ENCODE data around the gene LDB3.

Gene LDB3

GRCh38 chr10:86671985-86672710, 3.8 kb downstream of the LDB3 start:
- Histone ChIP-seq H3K9me3 (ENCODE audit: control insufficient read depth in 5 of 5, low read length in 5 of 5) (no peaks in the 10 kb centered on the region), H3K36me3 (ENCODE audit: control insufficient read depth in 5 of 5, insufficient read depth in 5 of 5, low read length in 5 of 5) (no peaks in the 10 kb centered on the region), H3K9ac (ENCODE audit: low read length in 5 of 5) (peak overlapping the region in 2 of 5 donors; percentile 23 to 28), H3K4me3 (ENCODE audit: low read depth in 1 of 5, low read length in 5 of 5) (no peak overlapping the region), H3K27me3 (ENCODE audit: control insufficient read depth in 5 of 5, insufficient read depth in 4 of 5, low read length in 5 of 5) (peaks cover 0 to 3% (median 0%) of the 10 kb centered on the region in 5 donors), H3K4me1 (ENCODE audit: control insufficient read depth in 5 of 5, insufficient read depth in 5 of 5, low read length in 5 of 5) (peaks cover 3 to 45% (median 33%) of the 10 kb centered on the region in 5 donors), H3K27ac (ENCODE audit: low read depth, low read length) (no peak overlapping the region)

- Histone ChIP-seq H3K9me3 (ENCODE audit: control insufficient read depth in 5 of 5, low read length in 5 of 5) (no peaks in the 10 kb centered on the region), H3K36me3 (ENCODE audit: control insufficient read depth in 5 of 5, insufficient read depth in 5 of 5, low read length in 5 of 5) (no peaks in the 10 kb centered on the region), H3K9ac (ENCODE audit: low read length in 5 of 5) (no peak overlapping the region), H3K27me3 (ENCODE audit: control insufficient read depth in 5 of 5, insufficient read depth in 4 of 5, low read length in 5 of 5) (peaks cover 0 to 3% (median 0%) of the 10 kb centered on the region in 5 donors), H3K4me3 (ENCODE audit: low read depth in 1 of 5, low read length in 5 of 5) (no peak overlapping the region), H3K4me1 (ENCODE audit: control insufficient read depth in 5 of 5, insufficient read depth in 5 of 5, low read length in 5 of 5) (peaks cover 2 to 33% (median 26%) of the 10 kb centered on the region in 5 donors), H3K27ac (ENCODE audit: low read depth, low read length) (no peak overlapping the region)
Measured at GRCh38 chr10:86673216-86673826, 5.0 kb downstream of the LDB3 start.

GRCh38 chr10:86673827-86674581, 5.7 kb downstream of the LDB3 start:
- Histone ChIP-seq H3K27me3 (ENCODE audit: control insufficient read depth in 5 of 5, insufficient read depth in 4 of 5, low read length in 5 of 5) (peaks cover 0 to 3% (median 0%) of the 10 kb centered on the region in 5 donors), H3K9ac (ENCODE audit: low read length in 5 of 5) (no peak overlapping the region), H3K36me3 (ENCODE audit: control insufficient read depth in 5 of 5, insufficient read depth in 5 of 5, low read length in 5 of 5) (no peaks in the 10 kb centered on the region), H3K4me1 (ENCODE audit: control insufficient read depth in 5 of 5, insufficient read depth in 5 of 5, low read length in 5 of 5) (peaks cover 2 to 30% (median 24%) of the 10 kb centered on the region in 5 donors), H3K4me3 (ENCODE audit: low read depth in 1 of 5, low read length in 5 of 5) (no peak overlapping the region), H3K27ac (ENCODE audit: low read depth, low read length) (no peak overlapping the region), H3K9me3 (ENCODE audit: control insufficient read depth in 5 of 5, low read length in 5 of 5) (no peaks in the 10 kb centered on the region)

- peaks cover 2 to 30% (median 24%) of the 10 kb centered on the region in 5 donors for H3K4me1 ChIP-seq (ENCODE audit: control insufficient read depth in 5 of 5, insufficient read depth in 5 of 5, low read length in 5 of 5)
- H3K9me3 ChIP-seq (ENCODE audit: control insufficient read depth in 5 of 5, low read length in 5 of 5) = no peaks in the 10 kb centered on the region
- peaks cover 0 to 3% (median 0%) of the 10 kb centered on the region in 5 donors for H3K27me3 ChIP-seq (ENCODE audit: control insufficient read depth in 5 of 5, insufficient read depth in 4 of 5, low read length in 5 of 5)
- no peak overlapping the region for H3K27ac ChIP-seq (ENCODE audit: low read depth, low read length)
- no peak overlapping the region for H3K9ac ChIP-seq (ENCODE audit: low read length in 5 of 5)
- no peaks in the 10 kb centered on the region for H3K36me3 ChIP-seq (ENCODE audit: control insufficient read depth in 5 of 5, insufficient read depth in 5 of 5, low read length in 5 of 5)
- no peak overlapping the region for H3K4me3 ChIP-seq (ENCODE audit: low read depth in 1 of 5, low read length in 5 of 5)
Measured at GRCh38 chr10:86674912-86675311, 6.6 kb downstream of the LDB3 start.

- no peaks in the 10 kb centered on the region for H3K36me3 ChIP-seq (ENCODE audit: control insufficient read depth in 5 of 5, insufficient read depth in 5 of 5, low read length in 5 of 5)
- H3K9me3 ChIP-seq (ENCODE audit: control insufficient read depth in 5 of 5, low read length in 5 of 5) = no peaks in the 10 kb centered on the region
- no peaks in the 10 kb centered on the region for H3K27me3 ChIP-seq (ENCODE audit: control insufficient read depth in 5 of 5, insufficient read depth in 4 of 5, low read length in 5 of 5)
- H3K27ac ChIP-seq (ENCODE audit: low read depth, low read length) = no peak overlapping the region
- H3K4me3 ChIP-seq (ENCODE audit: low read depth in 1 of 5, low read length in 5 of 5) = no peak overlapping the region
- H3K9ac ChIP-seq (ENCODE audit: low read length in 5 of 5) = no peak overlapping the region
- peaks cover 0 to 38% (median 20%) of the 10 kb centered on the region in 5 donors for H3K4me1 ChIP-seq (ENCODE audit: control insufficient read depth in 5 of 5, insufficient read depth in 5 of 5, low read length in 5 of 5)
Measured at GRCh38 chr10:86677374-86677773, 9.1 kb downstream of the LDB3 start.

- no peaks in the 10 kb centered on the region for H3K9me3 ChIP-seq (ENCODE audit: control insufficient read depth in 5 of 5, low read length in 5 of 5)
- H3K27ac ChIP-seq (ENCODE audit: low read depth, low read length) = no peak overlapping the region
- H3K4me3 ChIP-seq (ENCODE audit: low read depth in 1 of 5, low read length in 5 of 5) = no peak overlapping the region
- no peak overlapping the region for H3K9ac ChIP-seq (ENCODE audit: low read length in 5 of 5)
- H3K36me3 ChIP-seq (ENCODE audit: control insufficient read depth in 5 of 5, insufficient read depth in 5 of 5, low read length in 5 of 5) = no peaks in the 10 kb centered on the region
- peaks cover 0 to 27% (median 16%) of the 10 kb centered on the region in 5 donors for H3K4me1 ChIP-seq (ENCODE audit: control insufficient read depth in 5 of 5, insufficient read depth in 5 of 5, low read length in 5 of 5)
- H3K27me3 ChIP-seq (ENCODE audit: control insufficient read depth in 5 of 5, insufficient read depth in 4 of 5, low read length in 5 of 5) = peaks cover 0 to 2% (median 0%) of the 10 kb centered on the region in 5 donors
Measured at GRCh38 chr10:86678999-86679792, 10.9 kb downstream of the LDB3 start.

- Histone ChIP-seq H3K36me3 (ENCODE audit: control insufficient read depth in 5 of 5, insufficient read depth in 5 of 5, low read length in 5 of 5) (no peaks in the 10 kb centered on the region), H3K4me3 (ENCODE audit: low read depth in 1 of 5, low read length in 5 of 5) (no peak overlapping the region), H3K27me3 (ENCODE audit: control insufficient read depth in 5 of 5, insufficient read depth in 4 of 5, low read length in 5 of 5) (peaks cover 0 to 7% (median 4%) of the 10 kb centered on the region in 5 donors), H3K27ac (ENCODE audit: low read depth, low read length) (no peak overlapping the region), H3K4me1 (ENCODE audit: control insufficient read depth in 5 of 5, insufficient read depth in 5 of 5, low read length in 5 of 5) (peaks cover 0 to 32% (median 20%) of the 10 kb centered on the region in 5 donors), H3K9ac (ENCODE audit: low read length in 5 of 5) (no peak overlapping the region), H3K9me3 (ENCODE audit: control insufficient read depth in 5 of 5, low read length in 5 of 5) (no peaks in the 10 kb centered on the region)
Measured at GRCh38 chr10:86681047-86681446, 12.7 kb downstream of the LDB3 start.

GRCh38 chr10:86681722-86682386, 13.5 kb downstream of the LDB3 start:
- no peak overlapping the region for H3K27ac ChIP-seq (ENCODE audit: low read depth, low read length)
- no peaks in the 10 kb centered on the region for H3K36me3 ChIP-seq (ENCODE audit: control insufficient read depth in 5 of 5, insufficient read depth in 5 of 5, low read length in 5 of 5)
- H3K4me1 ChIP-seq (ENCODE audit: control insufficient read depth in 5 of 5, insufficient read depth in 5 of 5, low read length in 5 of 5) = peaks cover 0 to 32% (median 20%) of the 10 kb centered on the region in 5 donors
- no peaks in the 10 kb centered on the region for H3K9me3 ChIP-seq (ENCODE audit: control insufficient read depth in 5 of 5, low read length in 5 of 5)
- peaks cover 0 to 7% (median 6%) of the 10 kb centered on the region in 5 donors for H3K27me3 ChIP-seq (ENCODE audit: control insufficient read depth in 5 of 5, insufficient read depth in 4 of 5, low read length in 5 of 5)
- H3K9ac ChIP-seq (ENCODE audit: low read length in 5 of 5) = no peak overlapping the region
- H3K4me3 ChIP-seq (ENCODE audit: low read depth in 1 of 5, low read length in 5 of 5) = no peak overlapping the region

- Histone ChIP-seq H3K4me1 (ENCODE audit: control insufficient read depth in 5 of 5, insufficient read depth in 5 of 5, low read length in 5 of 5) (peaks cover 0 to 38% (median 22%) of the 10 kb centered on the region in 5 donors), H3K4me3 (ENCODE audit: low read depth in 1 of 5, low read length in 5 of 5) (no peak overlapping the region), H3K9ac (ENCODE audit: low read length in 5 of 5) (no peak overlapping the region), H3K27ac (ENCODE audit: low read depth, low read length) (no peak overlapping the region), H3K27me3 (ENCODE audit: control insufficient read depth in 5 of 5, insufficient read depth in 4 of 5, low read length in 5 of 5) (peaks cover 0 to 9% (median 7%) of the 10 kb centered on the region in 5 donors), H3K9me3 (ENCODE audit: control insufficient read depth in 5 of 5, low read length in 5 of 5) (no peaks in the 10 kb centered on the region), H3K36me3 (ENCODE audit: control insufficient read depth in 5 of 5, insufficient read depth in 5 of 5, low read length in 5 of 5) (no peaks in the 10 kb centered on the region)
Measured at GRCh38 chr10:86682675-86683074, 14.4 kb downstream of the LDB3 start.

All from subcutaneous abdominal adipose tissue (tissue), 5 donors.